GM18951 (cell line): Measurements from ENCODE around the gene LMX1B.
"Not testable (repeated sequence)": the region's sequence is repeated elsewhere in the genome, so short reads cannot be mapped to it uniquely, and the experiment has no call there.

Experiments
- POLR2A ChIP-seq: IDR thresholded peaks from 4 replicates; pipeline ENCODE4 v1.6.1; 2011; ENCODE audit warnings: mild to moderate bottlenecking; ENCODE audit not compliant: insufficient read length, insufficient read depth; ENCODE audit errors: extremely low read depth
- in situ Hi-C: fragments of 300-500 bp; cut with MboI; formaldehyde crosslinking; loops from one replicate; pipeline ENCODE4 v1.12.0; 2022; ENCODE audit warnings: low sequenced_read_pairs, mixed read lengths, inconsistent platforms; ENCODE audit not compliant: unreplicated experiment

LMX1B gene

GRCh38 chr9:126613651-126614050 is at the start of gene LMX1B:
Gene LMX1B (plus strand): TSS chr9:126613928. CDS start chr9:126614450, 522 bp downstream.
- in situ Hi-C loops, result loop anchor here (5.0 kb wide), 1 partner anchor 79 kb away; no protein-coding TSS in a partner anchor
- TF ChIP-seq POLR2A, result no peak

- in situ Hi-C loops, result no loop called here
- no peak for TF ChIP-seq POLR2A
Observed at GRCh38 chr9:126564128-126564527, 49.6 kb upstream of the LMX1B start.

GRCh38 chr9:126564716-126565115 is 49.0 kb upstream of the LMX1B start:
- in situ Hi-C loops, result no loop called here
- no peak for TF ChIP-seq POLR2A

GRCh38 chr9:126565336-126566128 is 48.2 kb upstream of the LMX1B start:
- in situ Hi-C loops, result no loop called here
- TF ChIP-seq POLR2A, result no peak

GRCh38 chr9:126569036-126569435 is 44.7 kb upstream of the LMX1B start:
- no peak for TF ChIP-seq POLR2A
- in situ Hi-C loops, result no loop called here

GRCh38 chr9:126578029-126578428 is 35.7 kb upstream of the LMX1B start:
- no peak for TF ChIP-seq POLR2A
- in situ Hi-C loops, result no loop called here

GRCh38 chr9:126580319-126580718 is 33.4 kb upstream of the LMX1B start:
- in situ Hi-C loops, result not testable (repeated sequence)

GRCh38 chr9:126581893-126582292 is 31.8 kb upstream of the LMX1B start:
- in situ Hi-C loops, result no loop called here

GRCh38 chr9:126582427-126582826 is 31.3 kb upstream of the LMX1B start:
- in situ Hi-C loops, result no loop called here
- no peak for TF ChIP-seq POLR2A

More at GRCh38 chr9:126581893-126582292, 31.8 kb upstream of the LMX1B start:
- TF ChIP-seq POLR2A, result no peak

- no peak for TF ChIP-seq POLR2A
- in situ Hi-C loops, result no loop called here
Observed at GRCh38 chr9:126583144-126583760, 30.5 kb upstream of the LMX1B start.

- in situ Hi-C loops, result no loop called here
- no peak for TF ChIP-seq POLR2A
Observed at GRCh38 chr9:126584611-126585010, 29.1 kb upstream of the LMX1B start.

GRCh38 chr9:126586236-126586635 is 27.5 kb upstream of the LMX1B start:
- in situ Hi-C loops, result no loop called here
- no peak for TF ChIP-seq POLR2A

GRCh38 chr9:126587187-126588185 is 26.2 kb upstream of the LMX1B start:
- in situ Hi-C loops, result no loop called here

More at GRCh38 chr9:126587187-126588185, 26.2 kb upstream of the LMX1B start:
- no peak for TF ChIP-seq POLR2A
